GM21786 (cell line): ENCODE results near the gene CDH2.

Experiments used
- ATAC-seq: cut with Tn5 transposase; IDR thresholded peaks from one replicate; pipeline ENCODE4 v1.9.1; 2021; ENCODE audit not compliant: unreplicated experiment

The CDH2 gene

DNA sequence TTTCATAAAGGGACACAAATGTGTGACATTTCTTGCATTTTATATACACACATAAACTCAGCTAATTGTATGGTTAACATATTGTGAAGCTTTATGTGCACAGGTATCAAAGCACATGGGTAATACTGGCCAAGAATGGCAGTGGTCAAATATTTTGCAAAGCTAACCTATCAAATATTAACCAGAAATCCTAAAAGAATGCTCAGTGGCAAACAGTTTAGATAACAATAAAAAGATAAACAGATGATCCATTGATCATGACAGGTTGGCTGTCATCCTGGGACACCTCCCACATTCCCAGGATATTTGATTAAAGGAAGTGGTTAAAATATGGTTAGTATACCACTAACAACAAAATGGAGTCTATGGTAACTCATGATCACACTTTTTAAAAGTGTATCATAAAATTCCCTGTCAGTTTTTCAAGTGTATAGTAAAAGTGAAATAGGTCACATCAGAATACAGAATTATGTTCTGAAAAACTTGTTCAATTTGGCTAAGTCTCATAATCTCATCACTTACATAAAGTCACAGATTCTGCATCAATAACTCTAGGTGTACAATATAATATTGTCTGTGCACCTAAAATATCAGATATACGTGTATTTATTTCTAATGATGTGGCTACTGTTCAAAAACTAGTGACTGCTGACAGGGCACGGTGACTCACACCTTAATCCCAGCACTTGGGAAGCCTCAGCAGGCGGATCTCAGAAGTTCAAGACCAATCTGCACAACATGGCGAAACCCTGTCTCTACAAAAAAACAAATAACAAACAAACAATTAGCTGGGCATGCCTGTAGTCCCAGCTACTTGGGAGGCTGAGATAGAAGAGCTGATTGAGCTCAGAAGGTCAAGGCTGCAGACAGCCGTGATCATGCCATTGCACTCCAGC lies 48.9 kb downstream of the CDH2 start:
- no peak for ATAC-seq

GRCh38 chr18:28127228-28127627 lies 49.7 kb downstream of the CDH2 start:
- ATAC-seq, result no peak

DNA sequence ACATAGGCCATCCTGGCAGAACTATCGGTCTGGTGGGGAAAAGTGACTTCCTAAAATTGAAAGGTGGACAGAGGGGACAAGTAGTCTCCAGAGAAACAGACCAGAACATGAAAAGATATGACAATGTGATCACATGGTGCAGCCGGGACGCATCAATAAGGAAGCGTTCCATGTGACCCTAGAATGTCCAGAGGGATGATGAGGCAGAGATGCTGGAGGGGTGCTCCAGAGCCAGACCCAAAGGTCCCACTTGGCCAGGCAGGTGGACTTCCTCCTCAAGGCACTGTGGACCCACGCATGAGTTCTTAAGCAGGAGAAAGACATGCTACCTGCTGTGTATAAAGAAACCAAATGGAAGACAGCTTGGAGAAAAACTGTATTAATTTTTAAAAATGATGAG lies 50.2 kb downstream of the CDH2 start:
- no peak for ATAC-seq

GRCh38 chr18:28125051-28125450 lies 51.9 kb downstream of the CDH2 start:
- ATAC-seq, result no peak

- no peak for ATAC-seq
These were observed 52.5 kb downstream of the CDH2 start for GRCh38 chr18:28124131-28125029.

DNA sequence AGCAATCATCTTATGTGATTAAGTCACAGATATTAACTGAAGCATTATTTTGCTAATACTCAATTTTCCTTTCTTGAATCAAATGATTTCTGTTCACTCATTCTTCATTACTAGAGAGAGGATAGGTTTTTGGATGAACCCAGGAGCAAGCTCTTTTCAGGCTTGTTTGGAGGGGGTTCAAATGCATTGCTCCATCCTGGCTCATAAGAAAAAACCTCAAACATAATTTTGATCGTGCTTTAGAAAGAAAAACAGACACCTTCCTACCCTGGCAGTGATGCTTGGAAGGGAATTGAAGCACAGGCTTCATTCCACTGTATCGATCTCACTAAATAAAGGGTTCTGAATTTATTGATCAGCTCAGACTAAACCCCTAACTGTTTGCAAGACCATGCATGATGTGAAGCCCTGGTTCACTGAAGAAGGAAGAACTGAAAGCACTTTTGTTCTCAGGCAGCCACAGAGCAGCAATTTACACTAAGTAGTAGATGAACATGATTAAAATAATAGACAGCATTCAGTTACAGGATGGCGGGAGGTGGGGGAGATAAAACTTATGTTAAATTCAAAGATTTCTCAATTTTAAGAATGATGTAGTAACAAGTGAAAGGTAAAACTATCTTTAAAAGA lies 53.4 kb downstream of the CDH2 start:
- no peak for ATAC-seq

DNA sequence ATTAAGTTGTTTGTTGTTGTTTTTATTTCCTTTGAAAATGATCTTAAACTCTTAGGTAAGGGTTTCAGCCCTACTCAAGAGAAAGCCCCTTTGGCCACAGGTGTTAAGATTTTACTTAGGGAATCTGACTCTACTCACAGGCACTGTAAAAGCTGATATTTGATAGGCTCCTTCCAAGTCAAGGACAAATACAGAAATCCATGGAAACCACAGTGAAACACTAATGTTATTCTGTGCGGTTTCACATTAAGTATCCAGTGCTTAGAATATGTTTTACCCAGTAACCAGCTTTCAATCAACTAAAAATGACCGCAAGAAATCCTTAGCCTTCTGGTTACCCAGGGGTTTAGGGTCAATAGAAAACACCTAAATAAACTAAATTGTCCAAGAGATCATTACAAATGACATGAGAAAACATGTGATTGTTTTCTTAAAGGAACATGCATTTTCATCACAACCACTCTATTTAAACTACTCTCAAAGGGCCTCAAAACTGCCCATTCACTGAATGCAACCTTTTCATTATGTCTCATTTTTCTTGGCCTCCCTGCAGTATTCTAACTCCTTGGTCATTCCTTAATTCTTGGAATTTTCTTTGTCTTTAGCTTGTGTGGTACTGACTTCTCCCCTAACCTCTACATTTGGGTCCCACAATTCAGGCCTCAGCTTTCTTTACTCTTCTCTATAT lies 56.0 kb downstream of the CDH2 start:
- ATAC-seq, result no peak

DNA sequence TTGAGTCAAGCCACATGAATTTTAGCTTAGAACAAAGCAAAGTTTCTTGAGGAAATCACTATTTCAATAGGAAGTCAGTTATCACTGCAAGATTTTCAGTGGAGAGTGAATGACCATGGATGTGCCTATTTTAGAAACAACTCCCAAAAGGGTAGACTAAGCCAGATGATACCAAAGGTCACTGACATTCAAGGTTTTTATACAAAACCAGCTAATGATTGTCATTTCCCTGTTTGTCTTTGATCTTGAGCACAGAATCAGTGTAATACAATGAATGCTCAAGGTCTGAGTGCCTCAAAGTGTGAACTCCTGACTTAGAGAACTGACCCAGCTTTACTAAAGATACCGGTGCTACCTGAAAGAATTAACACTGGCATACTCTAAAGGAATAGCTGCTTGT lies 60.5 kb downstream of the CDH2 start:
- no peak for ATAC-seq

DNA sequence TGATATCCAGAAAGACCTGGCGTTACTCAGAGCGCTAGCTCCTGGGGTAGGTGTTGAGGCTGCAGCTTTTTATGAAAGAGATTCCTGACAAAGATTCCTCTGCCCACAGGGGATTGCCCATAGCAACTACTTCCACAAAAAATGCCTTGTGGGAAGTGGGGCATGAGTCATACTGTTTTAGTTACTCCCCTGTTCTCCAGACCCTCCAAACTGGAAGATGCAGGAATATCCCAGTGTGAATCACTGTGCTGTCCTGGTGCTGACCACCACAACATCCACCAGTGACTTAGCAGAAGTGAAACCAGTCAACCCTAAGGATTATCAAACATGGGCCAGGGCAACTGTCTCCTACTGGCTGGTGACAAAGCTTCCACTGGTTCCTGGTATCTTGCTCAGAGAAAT lies 61.8 kb downstream of the CDH2 start:
- no peak for ATAC-seq

- no peak for ATAC-seq
These were observed 62.5 kb downstream of the CDH2 start for GRCh38 chr18:28114472-28114871.

DNA sequence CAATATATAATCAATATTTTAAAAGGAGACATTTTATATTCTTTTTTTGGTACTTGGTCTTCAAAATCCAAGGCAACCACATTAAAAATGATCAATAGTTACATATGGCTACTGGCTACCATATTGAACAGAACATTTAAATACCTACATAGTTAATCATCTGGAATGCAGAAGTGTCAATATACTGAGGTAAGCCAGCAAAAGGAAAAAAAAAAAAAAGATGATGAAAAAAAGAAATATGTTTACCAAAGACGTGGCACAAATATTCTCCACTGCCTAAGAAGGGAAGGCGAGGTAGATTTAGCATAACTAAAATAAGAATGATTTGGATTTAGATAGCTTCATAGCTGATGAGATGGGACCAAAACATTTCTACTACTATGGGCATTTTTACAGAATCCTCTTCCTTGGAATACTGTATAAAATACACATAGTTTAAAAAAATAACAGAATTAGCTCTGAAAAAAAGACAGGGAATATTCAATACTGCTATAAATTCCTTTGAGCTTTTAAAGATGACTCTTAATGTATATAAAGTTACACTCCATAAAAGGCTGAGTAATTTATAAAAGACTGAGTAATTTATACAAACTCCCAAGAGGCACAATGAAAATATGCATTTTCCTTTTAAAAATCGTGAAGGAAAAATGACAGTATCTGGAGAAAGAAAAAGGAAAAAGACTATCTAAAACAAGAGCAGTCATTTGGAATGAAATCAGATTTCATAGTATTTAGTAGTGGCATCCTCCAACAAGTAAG lies 63.5 kb downstream of the CDH2 start:
- ATAC-seq, result no peak

DNA sequence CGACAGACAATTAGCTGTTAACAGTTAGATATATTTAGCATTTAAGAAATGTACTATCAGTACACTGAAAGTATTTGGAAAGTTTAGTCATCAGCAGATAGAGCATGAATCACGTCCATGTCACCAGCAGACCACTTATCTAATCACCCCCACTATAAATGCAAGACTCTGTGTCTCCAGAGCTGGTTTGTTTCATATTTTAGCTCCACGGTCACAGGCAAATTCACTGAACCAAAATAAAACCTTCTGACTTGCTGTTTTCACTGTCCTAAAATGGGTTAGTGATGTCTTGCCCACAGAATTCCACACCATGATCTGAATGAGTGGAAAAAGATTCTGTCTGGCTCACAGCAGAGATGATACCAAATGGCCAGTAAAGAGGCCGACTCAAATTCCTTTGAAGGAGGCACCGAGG lies 64.9 kb downstream of the CDH2 start:
- ATAC-seq, result no peak

GRCh38 chr18:28110924-28111323 lies 66.0 kb downstream of the CDH2 start:
- ATAC-seq, result no peak

GRCh38 chr18:28109781-28110560 lies 67.0 kb downstream of the CDH2 start:
- no peak for ATAC-seq

GRCh38 chr18:28108814-28109213 lies 68.1 kb downstream of the CDH2 start:
- no peak for ATAC-seq

- no peak for ATAC-seq
These were observed 68.7 kb downstream of the CDH2 start for GRCh38 chr18:28108254-28108653.

- no peak for ATAC-seq
These were observed 77.7 kb downstream of the CDH2 start for GRCh38 chr18:28099237-28099636.

DNA sequence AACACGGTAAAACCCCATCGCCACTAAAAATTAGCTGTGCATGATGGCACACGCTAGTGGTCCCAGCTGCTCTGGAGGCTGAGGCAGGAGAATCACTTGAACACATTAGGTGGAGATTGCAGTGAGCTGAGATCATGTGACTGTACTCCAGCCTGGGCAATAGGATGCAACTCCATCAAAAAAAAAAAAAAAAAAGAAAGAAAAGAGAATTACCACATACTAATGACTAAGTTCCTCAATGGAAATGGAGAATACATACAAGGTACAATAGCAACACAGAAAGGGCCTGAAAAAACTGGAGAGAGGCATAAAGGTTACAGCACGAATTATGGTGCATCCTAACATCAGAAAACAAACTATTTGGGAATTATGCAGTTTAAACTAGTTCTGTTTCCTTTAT lies 81.3 kb downstream of the CDH2 start:
- no peak for ATAC-seq

GRCh38 chr18:28095041-28095440 lies 81.9 kb downstream of the CDH2 start:
- ATAC-seq, result no peak
